H1 (cell line): ENCODE measurements around the gene MMP7. TPM values are rescaled to one million over a fixed set of nuclear protein-coding genes. Genes with fewer than 3 reads are reported as not detected.

Experiments
- CTCF ChIA-PET: fragments of 300-600 bp; sonication (Branson Sonifier 250); formaldehyde crosslinking; loops from one replicate; lab custom pipeline; 2021; ENCODE audit not compliant: partially characterized antibody; lab: Charles Lee
- POLR2A ChIA-PET: fragments of 300-600 bp; sonication (Branson Sonifier 250); formaldehyde crosslinking; loops from one replicate; lab custom pipeline; 2021; ENCODE audit warnings: inconsistent platforms; ENCODE audit not compliant: partially characterized antibody; lab: Charles Lee
- DNase-seq, 2 experiments: peaks; one replicate each; pipeline versions ENCODE4 v3.0.0 to v3.0.0-alpha.2; 2010 to 2022; ENCODE audit warnings: low spot score in 2 of 2, low read depth in 1 of 2, mixed read lengths in 1 of 2
- FAIRE-seq: peaks from 2 replicates; lab custom pipeline; 2011; peaks lifted over from hg19 to GRCh38; lab: Jason Lieb, UNC
- H2AFZ ChIP-seq: 2 replicates; pipeline ENCODE4 v1.8.1; 2012; ENCODE audit warnings: low read length, inconsistent platforms
- H2AK5ac ChIP-seq: 2 replicates; pipeline ENCODE4 v1.6.1; 2013; ENCODE audit warnings: low read depth, low read length
- H2BK120ac ChIP-seq: replicated peaks from 2 replicates; pipeline ENCODE3; 2013; ENCODE audit warnings: low read depth, low read length, inconsistent platforms
- H2BK12ac ChIP-seq: 2 replicates; pipeline ENCODE4 v1.6.1; 2013; ENCODE audit warnings: low read depth, low read length
- H2BK15ac ChIP-seq: 2 replicates; pipeline ENCODE4 v1.6.1; 2013; ENCODE audit warnings: low read length
- H2BK20ac ChIP-seq: 2 replicates; pipeline ENCODE4 v1.6.1; 2013; ENCODE audit warnings: low read length
- H2BK5ac ChIP-seq: 2 replicates; pipeline ENCODE4 v1.6.1; 2013; ENCODE audit warnings: low read depth, low read length
- H3K14ac ChIP-seq: 2 replicates; pipeline ENCODE4 v1.6.1; 2013; ENCODE audit warnings: inconsistent platforms; ENCODE audit not compliant: insufficient read length
- H3K18ac ChIP-seq: 2 replicates; pipeline ENCODE4 v1.6.1; 2013; ENCODE audit warnings: low read length; ENCODE audit errors: extremely low read depth
- H3K23ac ChIP-seq: 2 replicates; pipeline ENCODE4 v1.6.1; 2013; ENCODE audit warnings: inconsistent platforms; ENCODE audit not compliant: insufficient read length
- H3K23me2 ChIP-seq: 2 replicates; pipeline ENCODE4 v1.6.1; 2013; ENCODE audit warnings: low read depth, low read length
- H3K27ac ChIP-seq: 2 replicates; pipeline ENCODE4 v1.6.1; 2011; ENCODE audit warnings: low read depth, low read length, inconsistent platforms
- H3K27me3 ChIP-seq, 4 experiments: replicated peaks in 1 of 4; 1 replicate in 1 of 4; 2 replicates in 3 of 4; pipeline versions ENCODE4 v1.6.1 to v1.8.1; 2011 to 2013; ENCODE audit warnings: low read length in 3 of 4, mild to moderate bottlenecking in 3 of 4, inconsistent platforms in 2 of 4, mixed read lengths in 2 of 4, moderate library complexity in 1 of 4; ENCODE audit not compliant: control insufficient read depth in 3 of 4, insufficient read depth in 3 of 4; ENCODE audit errors: extremely low read depth in 1 of 4
- H3K36me3 ChIP-seq, 4 experiments: 2 replicates each; pipeline versions ENCODE4 v1.6.1 to v1.8.1; 2011 to 2013; ENCODE audit warnings: mild to moderate bottlenecking in 4 of 4, low read length in 3 of 4, moderate library complexity in 2 of 4, control low read depth in 1 of 4, inconsistent platforms in 1 of 4; ENCODE audit not compliant: insufficient read depth in 4 of 4, control insufficient read depth in 2 of 4
- H3K4ac ChIP-seq: replicated peaks from 2 replicates; pipeline ENCODE3; 2013; ENCODE audit warnings: low read length, low read depth, mixed read lengths, inconsistent platforms; ENCODE audit not compliant: insufficient read length
- H3K4me1 ChIP-seq, 4 experiments: replicated peaks in 1 of 4; 1 replicate in 1 of 4; 2 replicates in 3 of 4; pipeline versions ENCODE4 v1.6.1 to v1.8.1; 2011 to 2013; ENCODE audit warnings: low read length in 3 of 4, inconsistent platforms in 2 of 4, mixed read lengths in 1 of 4; ENCODE audit not compliant: insufficient read depth in 4 of 4, control insufficient read depth in 3 of 4
- H3K4me2 ChIP-seq, 2 experiments: 2 replicates each; pipeline versions ENCODE4 v1.6.1 to v1.8.1; 2011 to 2013; ENCODE audit warnings: low read depth in 2 of 2, low read length in 2 of 2, control low read depth in 1 of 2, inconsistent platforms in 1 of 2, mild to moderate bottlenecking in 1 of 2; ENCODE audit not compliant: insufficient read depth in 1 of 2
- H3K4me3 ChIP-seq, 4 experiments: fragments of 200-600, 300-600 bp in 1 of 4; sonication (generic), shearing (Covaris generic), sonication (Bioruptor Twin) in 1 of 4; 2 replicates each; pipeline versions ENCODE4 v1.5.1 to v1.8.1; 2011 to 2016; ENCODE audit warnings: low read length in 4 of 4, low read depth in 3 of 4, control low read depth in 2 of 4, inconsistent platforms in 2 of 4, mild to moderate bottlenecking in 2 of 4, mixed read lengths in 1 of 4, moderate library complexity in 1 of 4; ENCODE audit not compliant: insufficient read depth in 2 of 4; ENCODE audit errors: extremely low read depth in 1 of 4
- H3K56ac ChIP-seq: replicated peaks from 2 replicates; pipeline ENCODE3; 2013; ENCODE audit warnings: low read depth, mild to moderate bottlenecking, mixed read lengths, low read length, inconsistent platforms; ENCODE audit not compliant: insufficient read length
- H3K79me1 ChIP-seq: 2 replicates; pipeline ENCODE4 v1.6.1; 2013; ENCODE audit warnings: low read depth, low read length, control low read depth
- H3K79me2 ChIP-seq, 2 experiments: 2 replicates each; pipeline versions ENCODE4 v1.6.1 to v1.8.1; 2012 to 2013; ENCODE audit warnings: low read length in 2 of 2, mild to moderate bottlenecking in 2 of 2, inconsistent platforms in 1 of 2; ENCODE audit not compliant: insufficient read depth in 2 of 2, control insufficient read depth in 1 of 2
- H3K9ac ChIP-seq, 4 experiments: replicated peaks in 1 of 4; 1 replicate in 1 of 4; 2 replicates in 3 of 4; pipeline versions ENCODE4 v1.6.1 to v1.8.1; 2011 to 2013; ENCODE audit warnings: low read depth in 3 of 4, low read length in 3 of 4, control low read depth in 2 of 4, mild to moderate bottlenecking in 2 of 4, moderate library complexity in 2 of 4, inconsistent platforms in 1 of 4; ENCODE audit errors: extremely low read depth in 1 of 4
- H3K9me3 ChIP-seq, 2 experiments: 2 replicates each; pipeline versions ENCODE4 v1.6.1 to v1.8.1; 2012 to 2013; ENCODE audit warnings: mild to moderate bottlenecking in 2 of 2, moderate library complexity in 2 of 2, control low read depth in 1 of 2, inconsistent platforms in 1 of 2, low read depth in 1 of 2, low read length in 1 of 2, mixed read lengths in 1 of 2; ENCODE audit not compliant: insufficient read depth in 2 of 2
- H4K20me1 ChIP-seq, 2 experiments: replicated peaks in 1 of 2; 2 replicates each; pipeline versions ENCODE3 to v1.8.1; 2011 to 2013; ENCODE audit warnings: inconsistent platforms in 2 of 2, low read length in 2 of 2, mild to moderate bottlenecking in 1 of 2; ENCODE audit not compliant: insufficient read depth in 2 of 2, control insufficient read depth in 1 of 2
- H4K5ac ChIP-seq: 2 replicates; pipeline ENCODE4 v1.6.1; 2013; ENCODE audit warnings: low read length, low read depth, mixed read lengths, inconsistent platforms; ENCODE audit not compliant: insufficient read length
- H4K8ac ChIP-seq: 2 replicates; pipeline ENCODE4 v1.8.0; 2013; ENCODE audit warnings: mild to moderate bottlenecking, moderate library complexity, low read length, inconsistent platforms; ENCODE audit not compliant: insufficient read depth; ENCODE audit errors: extremely low read depth
- H4K91ac ChIP-seq: replicated peaks from 2 replicates; pipeline ENCODE3; 2013; ENCODE audit warnings: low read length, mixed read lengths, inconsistent platforms; ENCODE audit not compliant: insufficient read length
- BACH1 ChIP-seq: IDR thresholded peaks from 2 replicates; pipeline ENCODE4 v1.6.1; 2012; ENCODE audit warnings: low read length, improper control_type of control experiment
- CBX8 ChIP-seq: fragments of 300-800, 300-1000 bp; sonication (generic); IDR thresholded peaks from 2 replicates; pipeline ENCODE4 v1.7.1; 2016; ENCODE audit warnings: low read depth, low read length, borderline replicate concordance
- CHD2 ChIP-seq: IDR thresholded peaks from 2 replicates; pipeline ENCODE4 v1.6.1; 2012; ENCODE audit warnings: low read length, improper control_type of control experiment
- CTBP2 ChIP-seq: IDR thresholded peaks from 2 replicates; pipeline ENCODE4 v1.7.0; 2011; ENCODE audit warnings: borderline replicate concordance, mild to moderate bottlenecking, moderate library complexity, mixed read lengths, low read length; ENCODE audit not compliant: insufficient read depth, insufficient read length
- NRF1 ChIP-seq: IDR thresholded peaks from 2 replicates; pipeline ENCODE4 v1.6.1; 2011; ENCODE audit warnings: mild to moderate bottlenecking, low read depth, low read length, improper control_type of control experiment
- SIRT6 ChIP-seq: IDR thresholded peaks from one replicate; pipeline ENCODE4 v1.7.1; 2012; ENCODE audit warnings: low read length, inconsistent platforms
- TAF7 ChIP-seq: optimal IDR thresholded peaks from 2 replicates; pipeline ENCODE3; 2011; ENCODE audit warnings: low read depth, mild to moderate bottlenecking, inconsistent platforms, low read length, moderate library complexity, borderline replicate concordance
- TCF12 ChIP-seq: IDR thresholded peaks from 2 replicates; pipeline ENCODE4 v1.6.1; 2011; ENCODE audit warnings: low read depth, mild to moderate bottlenecking, low read length
- WGBS, 2 experiments: shearing (Covaris generic) in 1 of 2; methylation state at CpG; one replicate each; pipeline versions ENCODE4 v1.1.6 to v1.1.7; 2013 to 2015; ENCODE audit warnings: low lambda C conversion rate in 2 of 2, mixed read lengths in 2 of 2, inconsistent platforms in 1 of 2, low coverage in 1 of 2, missing lambda C conversion rate in 1 of 2; ENCODE audit not compliant: insufficient replicate concordance in 2 of 2, insufficient coverage in 1 of 2, insufficient read length in 1 of 2; ENCODE audit errors: extremely low coverage in 1 of 2, missing lambda C conversion rate in 1 of 2; 5-methylcytosine and 5-hydroxymethylcytosine counted together
- polyA plus RNA-seq, 7 experiments: library from polyadenylated mRNA; depleted of rRNA in 3 of 7; stranded (reverse) in 5 of 7; unstranded in 2 of 7; fragments of >200 nt in 5 of 7; fragments of 200-250 nt in 2 of 7; gene quantifications; 1 replicate in 5 of 7; 2 replicates in 1 of 7; 4 replicates in 1 of 7; pipeline versions ENCODE4 v1.2.1 to v1.2.3, GENCODE V29; 2011 to 2013; ENCODE audit warnings: missing spikeins in 2 of 7, mixed read lengths in 2 of 7
- total RNA-seq: library from RNA; stranded (reverse); fragmentation: NEBNext Ultra II Directional; extraction: Animal tissue kit (Norgen Biotek cat#: 25700); gene quantifications from 2 replicates; pipeline ENCODE4 v1.2.1, GENCODE V29; 2021

The MMP7 gene
- total and polyA plus RNA-seq, 2 of the 8 experiments (the other 6 are each of a cell fraction or from before 2014, with no cell fraction given): not detected

DNA sequence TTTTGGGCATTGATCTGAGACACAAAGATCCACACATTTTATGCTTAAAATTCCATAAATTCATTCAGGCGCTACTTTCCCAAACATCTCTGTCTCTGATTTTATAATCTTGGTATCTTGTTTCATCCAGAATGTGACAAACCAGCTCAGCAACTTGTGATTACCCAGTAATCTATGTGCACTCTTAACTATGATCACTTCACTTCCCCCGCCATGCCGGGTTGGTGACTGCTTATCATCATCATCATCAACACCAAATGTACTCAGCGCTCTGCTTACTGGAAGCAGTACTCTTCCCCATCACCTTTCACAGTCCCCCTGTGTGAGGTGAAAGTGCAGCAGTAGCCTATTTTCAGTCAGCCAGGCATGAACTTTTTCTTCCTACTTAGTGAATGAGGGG, 15.2 kb upstream of the MMP7 start:
- Histone ChIP-seq H3K79me2 (no peaks in the 10 kb centered on the region), H3K18ac (no peak overlapping the region), H3K4ac (no peak overlapping the region), H2AFZ (no peak overlapping the region), H4K20me1 (no peaks in the 10 kb centered on the region), H3K36me3 (no peaks in the 10 kb centered on the region), H3K23ac (no peak overlapping the region), H2BK15ac (no peak overlapping the region), H4K8ac (peak overlapping the region; percentile 53; the same call in 1 of the 2 replicates), H2BK5ac (no peak overlapping the region), H3K4me2 (no peak overlapping the region), H3K27ac (no peak overlapping the region), H2BK20ac (no peak overlapping the region), H2BK120ac (no peak overlapping the region), H3K9me3 (no peaks in the 10 kb centered on the region), H3K27me3 (no peaks in the 10 kb centered on the region), H3K4me1 (no peaks in the 10 kb centered on the region), H3K9ac (no peak overlapping the region), H4K91ac (no peak overlapping the region), H3K79me1 (no peaks in the 10 kb centered on the region), H3K23me2 (no peaks in the 10 kb centered on the region), H2BK12ac (no peak overlapping the region), H3K4me3 (no peak overlapping the region), H3K56ac (no peak overlapping the region), H2AK5ac (no peak overlapping the region), H3K14ac (no peak overlapping the region), H4K5ac (no peak overlapping the region)
- WGBS, 2 experiments: 88% methylated on average over 4 of the region's 4 CpGs; no CpG with 5 or more reads in 1 of the 2 experiments
- no peak for TF ChIP-seq TCF12
- TF ChIP-seq BACH1: no peak
- no peak for TF ChIP-seq CBX8
- TF ChIP-seq NRF1: no peak
- no peak for TF ChIP-seq SIRT6
- TF ChIP-seq TAF7: no peak
- no peak for TF ChIP-seq CHD2
- TF ChIP-seq CTBP2: no peak
- no peak for FAIRE-seq
- CTCF ChIA-PET: interaction anchor here (0.6 to 2.4 kb wide), 5 partner anchors 12 to 119 kb away, joined by 3 to 5 read pairs (median 3); no protein-coding TSS in a partner anchor
- no peak for DNase-seq
- POLR2A ChIA-PET: interaction anchor here (1.1 kb wide), 1 partner anchor 9 kb away, joined by 4 read pairs; no protein-coding TSS in a partner anchor
